Gastroesophageal sphincter (tissue), 3 donors: ENCODE results near the gene SURF2.

Experiments used
- CTCF ChIP-seq, 4 experiments: fragments of 200-600 bp in 2 of 4; fragments of 450-650 bp in 2 of 4; sonication (generic) in 1 of 4; IDR thresholded peaks; one replicate each; pipeline ENCODE4 v1.5.1; 2017 to 2019; ENCODE audit warnings: antibody characterized with exemption in 4 of 4, mild to moderate bottlenecking in 2 of 4, moderate library complexity in 2 of 4
- EP300 ChIP-seq: sonication (generic); formaldehyde crosslinking; IDR thresholded peaks from one replicate; pipeline ENCODE4 v1.6.1; 2017; ENCODE audit warnings: antibody characterized with exemption, mild to moderate bottlenecking
- POLR2A ChIP-seq, 2 donors: fragments of 450-650 bp; IDR thresholded peaks; one replicate each; pipeline ENCODE4 v1.6.1; 2017; ENCODE audit warnings: antibody characterized with exemption in 2 of 2, mild to moderate bottlenecking in 2 of 2, moderate library complexity in 1 of 2
- POLR2AphosphoS5 ChIP-seq: sonication (generic); formaldehyde crosslinking; IDR thresholded peaks from one replicate; pipeline ENCODE4 v1.6.1; 2017; ENCODE audit warnings: antibody characterized with exemption

- TF ChIP-seq CTCF (IDR thresholded peaks at IDR 0.05), result no peak
- no peak for TF ChIP-seq POLR2AphosphoS5
- TF ChIP-seq POLR2A (IDR thresholded peaks at IDR 0.05), result no peak
- TF ChIP-seq EP300, result no peak
Measured at GRCh38 chr9:133331641-133332380, 24.5 kb upstream of the SURF2 start.
